ENCODE results near the gene SUN3.
"Not testable (repeated sequence)": the region's sequence is repeated elsewhere in the genome, so short reads cannot be mapped to it uniquely, and the experiment has no call there.

SUN3 gene

GRCh38 chr7:47945261-47946015 is 83.5 kb downstream of the SUN3 start:
- peak; percentile 68 for DNase-seq (ENCODE audit: low spot score)

GRCh38 chr7:47944536-47945260 is 84.2 kb downstream of the SUN3 start:
- DNase-seq (ENCODE audit: low spot score) = no peak

- peak; percentile 22 for DNase-seq (ENCODE audit: low spot score)
These were observed 85.0 kb downstream of the SUN3 start for GRCh38 chr7:47943676-47944474.

- DNase-seq (ENCODE audit: low spot score) = not testable (repeated sequence)
These were observed 86.3 kb downstream of the SUN3 start for GRCh38 chr7:47942651-47943050.

- no peak for DNase-seq (ENCODE audit: low spot score)
These were observed 86.8 kb downstream of the SUN3 start for GRCh38 chr7:47942132-47942531.

GRCh38 chr7:47941136-47941844 is 87.6 kb downstream of the SUN3 start:
- DNase-seq (ENCODE audit: low spot score) = no peak

GRCh38 chr7:47940088-47941013 is 88.6 kb downstream of the SUN3 start:
- DNase-seq (ENCODE audit: low spot score) = no peak

GRCh38 chr7:47939425-47940036 is 89.4 kb downstream of the SUN3 start:
- DNase-seq (ENCODE audit: low spot score) = no peak

GRCh38 chr7:47938574-47939165 is 90.2 kb downstream of the SUN3 start:
- DNase-seq (ENCODE audit: low spot score) = no peak

DNA sequence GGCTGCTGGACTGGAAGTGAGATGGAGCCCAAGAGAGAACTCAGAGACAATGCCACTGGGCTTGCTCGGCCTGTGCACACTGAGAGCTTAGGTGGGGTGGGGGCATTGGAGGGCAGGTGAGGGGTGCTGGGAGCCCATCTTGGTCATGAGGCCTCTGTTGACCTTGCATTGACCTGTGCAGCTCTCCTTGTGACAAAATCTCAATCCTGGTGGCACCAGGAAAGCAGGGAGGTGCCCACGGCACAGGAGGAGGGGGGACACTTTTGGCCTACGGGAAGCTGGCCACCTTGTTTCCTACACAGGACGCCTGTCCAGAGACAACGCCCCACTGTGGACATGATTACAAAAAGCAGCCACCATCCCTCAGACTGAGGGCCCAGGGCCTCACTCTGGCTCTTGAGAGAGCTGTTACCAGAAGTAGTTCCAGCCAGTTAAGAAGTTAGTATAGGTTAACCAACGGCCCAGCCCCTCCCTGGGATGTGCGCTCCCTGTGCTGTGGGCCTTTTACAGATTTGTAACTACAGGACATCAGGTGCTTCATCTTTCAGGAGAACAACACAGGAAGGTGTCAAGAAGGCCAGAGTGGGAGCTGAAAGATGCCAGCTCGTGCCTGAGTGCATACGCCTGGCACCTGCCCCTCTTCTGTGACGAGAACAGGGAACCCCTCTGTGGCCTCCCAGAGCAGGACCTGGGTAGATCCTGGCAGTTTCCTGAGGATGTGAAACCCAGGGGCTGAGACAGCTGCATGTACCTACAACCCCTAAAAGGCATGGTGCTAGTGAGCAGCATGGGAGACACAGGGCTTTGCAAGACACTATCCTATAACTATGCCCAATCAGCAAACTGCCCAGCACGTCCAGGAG is 91.0 kb downstream of the SUN3 start:
- no peak for DNase-seq (ENCODE audit: low spot score)
